ENCODE data around the gene MYCN. TPM values are rescaled to one million over a fixed set of nuclear protein-coding genes. Genes with fewer than 3 reads are reported as not detected.
"Not testable (repeated sequence)": the region's sequence is repeated elsewhere in the genome, so short reads cannot be mapped to it uniquely, and the experiment has no call there.

The MYCN gene
- total RNA-seq, 1 donor from 2014 or later = 0.68 TPM

DNA sequence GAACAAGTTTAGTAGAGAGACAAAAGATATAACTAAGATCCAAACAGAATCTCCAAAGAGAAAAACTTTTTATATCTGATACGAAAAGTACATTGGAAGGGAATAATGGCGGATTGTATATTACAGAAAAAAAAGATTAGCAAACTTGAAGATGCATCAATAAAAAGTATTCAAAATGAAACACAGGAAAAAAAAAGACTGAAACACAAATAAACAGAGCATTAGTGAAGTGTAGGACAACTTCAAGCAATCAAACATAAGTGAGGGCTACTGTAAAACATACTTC is 41.1 kb upstream of the MYCN start:
- Histone ChIP-seq H3K4me3 (no peak overlapping the region), H3K27me3 (ENCODE audit: low read depth) (no peaks in the 10 kb centered on the region), H3K4me1 (no peaks in the 10 kb centered on the region), H3K36me3 (no peaks in the 10 kb centered on the region), H3K9me3 (no peaks in the 10 kb centered on the region), H3K27ac (no peak overlapping the region)
- ATAC-seq (no peak), DNase-seq (no peak)
- TF ChIP-seq, protein P1, sequence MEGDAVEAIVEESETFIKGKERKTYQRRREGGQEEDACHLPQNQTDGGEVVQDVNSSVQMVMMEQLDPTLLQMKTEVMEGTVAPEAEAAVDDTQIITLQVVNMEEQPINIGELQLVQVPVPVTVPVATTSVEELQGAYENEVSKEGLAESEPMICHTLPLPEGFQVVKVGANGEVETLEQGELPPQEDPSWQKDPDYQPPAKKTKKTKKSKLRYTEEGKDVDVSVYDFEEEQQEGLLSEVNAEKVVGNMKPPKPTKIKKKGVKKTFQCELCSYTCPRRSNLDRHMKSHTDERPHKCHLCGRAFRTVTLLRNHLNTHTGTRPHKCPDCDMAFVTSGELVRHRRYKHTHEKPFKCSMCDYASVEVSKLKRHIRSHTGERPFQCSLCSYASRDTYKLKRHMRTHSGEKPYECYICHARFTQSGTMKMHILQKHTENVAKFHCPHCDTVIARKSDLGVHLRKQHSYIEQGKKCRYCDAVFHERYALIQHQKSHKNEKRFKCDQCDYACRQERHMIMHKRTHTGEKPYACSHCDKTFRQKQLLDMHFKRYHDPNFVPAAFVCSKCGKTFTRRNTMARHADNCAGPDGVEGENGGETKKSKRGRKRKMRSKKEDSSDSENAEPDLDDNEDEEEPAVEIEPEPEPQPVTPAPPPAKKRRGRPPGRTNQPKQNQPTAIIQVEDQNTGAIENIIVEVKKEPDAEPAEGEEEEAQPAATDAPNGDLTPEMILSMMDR (IDR thresholded peaks at IDR 0.05) = no peak
- intact Hi-C loops (cut with DNase I) = no loop called here

DNA sequence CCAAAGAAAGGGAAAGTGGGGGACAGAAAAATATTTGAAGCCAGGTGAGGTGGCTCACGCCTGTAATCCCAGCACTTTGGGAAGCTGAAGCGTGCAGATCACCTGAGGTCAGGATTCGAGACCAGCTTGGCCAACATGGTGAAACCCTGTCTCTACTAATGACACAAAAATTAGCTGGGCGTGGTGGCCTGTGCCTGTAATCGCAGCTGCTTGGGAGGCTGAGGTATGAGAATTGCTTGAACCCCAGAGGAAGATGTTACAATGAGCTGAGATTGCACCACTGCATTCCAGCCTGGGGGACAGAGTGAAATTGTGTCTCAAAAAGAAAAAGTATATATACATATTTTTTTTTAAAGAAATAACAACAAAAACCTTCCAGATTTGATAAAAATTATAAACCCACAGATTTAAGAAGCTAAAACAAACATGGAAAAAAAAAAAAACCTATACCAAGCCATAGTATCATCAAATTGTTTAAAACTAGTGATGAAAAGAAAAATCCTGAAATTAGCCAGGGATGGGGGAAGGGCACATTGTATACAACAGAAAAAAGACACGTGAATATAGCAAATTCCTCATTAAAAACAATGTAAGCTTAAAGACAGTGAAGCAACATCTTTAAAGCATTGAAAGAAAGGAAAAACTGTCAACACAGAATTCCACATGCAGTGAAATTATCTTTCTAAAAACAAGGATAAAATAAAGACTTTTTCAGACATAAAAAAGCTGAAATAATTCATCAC is 40.4 kb upstream of the MYCN start:
- DNase-seq (no peak), ATAC-seq (no peak)
- intact Hi-C loops (cut with DNase I) = no loop called here
- Histone ChIP-seq H3K4me1 (no peaks in the 10 kb centered on the region), H3K9me3 (no peaks in the 10 kb centered on the region), H3K27ac (no peak overlapping the region), H3K4me3 (no peak overlapping the region), H3K36me3 (no peaks in the 10 kb centered on the region), H3K27me3 (ENCODE audit: low read depth) (no peaks in the 10 kb centered on the region)
- TF ChIP-seq, protein P1 (IDR thresholded peaks at IDR 0.05) = no peak

DNA sequence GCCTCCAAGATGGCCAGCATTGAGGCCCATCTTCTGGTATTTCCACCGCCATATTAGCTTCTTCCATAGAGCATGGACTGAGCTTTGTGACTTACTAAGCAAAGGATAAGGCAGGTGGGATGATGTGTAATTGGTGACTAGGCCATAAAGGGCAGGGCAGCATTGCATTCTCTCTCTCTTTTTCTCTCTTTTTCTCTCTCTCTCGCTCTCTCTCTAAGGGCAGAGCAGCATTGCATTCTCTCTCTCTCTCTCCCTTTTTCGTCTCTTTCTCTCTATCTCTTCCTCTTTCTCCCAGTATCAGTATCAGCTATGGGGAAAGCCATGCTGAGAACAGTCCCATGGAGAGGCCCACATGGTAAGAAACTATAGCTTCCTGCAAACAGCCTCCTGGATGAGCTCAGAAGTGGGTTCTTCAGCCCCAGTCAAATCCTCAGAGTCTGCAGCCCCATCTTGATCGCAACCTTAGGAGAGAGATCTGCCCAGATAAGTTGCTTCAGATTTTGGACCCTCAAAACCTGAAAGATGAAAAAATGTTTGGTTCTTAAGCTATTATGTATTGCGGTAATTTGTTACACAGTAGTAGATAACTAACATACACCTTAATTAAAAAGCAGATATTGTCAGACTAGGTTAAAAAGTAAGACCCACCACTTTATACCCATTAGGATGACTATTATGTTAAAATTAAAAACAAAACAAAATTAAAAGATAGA is 39.1 kb upstream of the MYCN start:
- intact Hi-C loops (cut with DNase I) = no loop called here

DNA sequence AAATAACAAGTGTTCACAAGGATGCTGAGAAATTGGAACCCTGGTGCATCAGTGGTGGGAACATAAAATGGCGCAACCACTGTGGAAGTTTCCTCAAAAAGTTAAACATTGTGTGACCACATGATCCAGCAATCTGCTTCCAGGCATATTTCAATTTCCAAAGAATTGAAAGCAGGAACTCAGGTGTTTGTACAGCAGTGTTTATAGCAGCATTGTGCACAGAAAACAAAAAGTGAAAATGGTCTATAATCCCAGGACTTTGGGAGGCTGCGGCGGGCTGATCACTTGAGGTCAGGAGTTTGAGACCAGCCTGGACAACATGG is 38.6 kb upstream of the MYCN start:
- intact Hi-C loops (cut with DNase I) = no loop called here
- Histone ChIP-seq H3K36me3 (no peaks in the 10 kb centered on the region), H3K27ac (no peak overlapping the region), H3K4me1 (no peaks in the 10 kb centered on the region), H3K9me3 (no peaks in the 10 kb centered on the region), H3K4me3 (no peak overlapping the region), H3K27me3 (ENCODE audit: low read depth) (no peaks in the 10 kb centered on the region)
- ATAC-seq (no peak), DNase-seq (no peak)
- TF ChIP-seq, protein P1 (IDR thresholded peaks at IDR 0.05) = no peak

More for the DNA sequence above, 39.1 kb upstream of the MYCN start:
- Histone ChIP-seq H3K9me3 (no peaks in the 10 kb centered on the region), H3K4me1 (no peaks in the 10 kb centered on the region), H3K36me3 (no peaks in the 10 kb centered on the region), H3K4me3 (no peak overlapping the region), H3K27me3 (ENCODE audit: low read depth) (no peaks in the 10 kb centered on the region), H3K27ac (no peak overlapping the region)
- TF ChIP-seq, protein P1 (IDR thresholded peaks at IDR 0.05) = no peak
- ATAC-seq (no peak), DNase-seq (no peak)

DNA sequence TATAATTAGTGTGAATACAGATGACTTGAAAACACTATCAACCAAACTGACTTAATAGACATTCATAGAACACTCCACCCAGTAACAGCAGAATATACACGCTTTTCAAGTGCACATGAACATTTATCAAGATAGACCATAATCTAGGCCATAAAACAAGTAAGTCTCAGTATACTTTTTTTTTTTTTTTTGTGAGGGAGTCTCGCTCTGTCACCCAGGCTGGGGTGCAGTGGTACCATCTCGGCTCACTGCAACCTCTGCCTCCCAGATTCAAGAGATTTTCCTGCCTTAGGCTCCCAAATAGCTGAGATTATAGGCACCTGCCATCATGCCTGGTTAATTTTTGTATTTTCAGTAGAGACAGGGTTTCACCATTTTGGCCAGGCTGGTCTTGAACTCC is 36.4 kb upstream of the MYCN start:
- DNase-seq; H3K9me3 ChIP-seq; H3K36me3 ChIP-seq; H3K4me1 ChIP-seq; intact Hi-C loops (cut with DNase I); H3K4me3 ChIP-seq; ATAC-seq; H3K27ac ChIP-seq; H3K27me3 ChIP-seq (ENCODE audit: low read depth): not testable (repeated sequence)

DNA sequence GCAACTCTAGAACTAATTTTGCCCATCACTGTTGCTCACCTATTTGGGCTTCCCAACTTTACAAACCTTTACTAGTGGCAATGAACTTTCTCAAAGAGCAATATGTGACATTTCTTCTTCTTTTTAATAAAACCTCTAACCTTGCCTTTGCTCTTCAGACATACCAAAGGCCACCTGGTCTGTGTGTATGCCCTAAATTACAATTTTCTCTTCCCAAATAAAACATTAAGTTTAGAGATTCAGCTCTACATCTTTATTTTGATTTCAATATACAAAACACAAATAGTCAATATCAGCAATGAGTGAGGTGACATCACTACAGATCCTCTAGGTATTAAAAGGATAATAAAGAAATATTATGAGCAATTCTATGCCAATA is 35.1 kb upstream of the MYCN start:
- DNase-seq (no peak), ATAC-seq (no peak)
- intact Hi-C loops (cut with DNase I) = no loop called here
- H3K36me3 ChIP-seq = no peaks in the 10 kb centered on the region
- H3K4me3 ChIP-seq = no peak overlapping the region
- H3K27ac ChIP-seq = no peak overlapping the region
- TF ChIP-seq, protein P1 (IDR thresholded peaks at IDR 0.05) = no peak
- no peaks in the 10 kb centered on the region for H3K4me1 ChIP-seq
- H3K27me3 ChIP-seq (ENCODE audit: low read depth) = no peaks in the 10 kb centered on the region
- H3K9me3 ChIP-seq = no peaks in the 10 kb centered on the region
